CD4-positive, alpha-beta T cell (primary cell): ENCODE data around the gene RILPL1. TPM values are rescaled to one million over a fixed set of nuclear protein-coding genes. Genes with fewer than 3 reads are reported as not detected.
"Not testable (repeated sequence)": the region's sequence is repeated elsewhere in the genome, so short reads cannot be mapped to it uniquely, and the experiment has no call there.

ENCODE experiments used
- ATAC-seq: fragments of 200-7000 bp; cut with Tn5 transposase; one replicate; pipeline ENCODE4 v1.10.0; 2022; ENCODE audit warnings: mild to moderate bottlenecking; ENCODE audit not compliant: poor library complexity
- CTCF ChIA-PET: fragments of 350-600 bp; sonication (Branson Sonifier 250); formaldehyde crosslinking; loops from one replicate; lab custom pipeline; 2021; ENCODE audit warnings: antibody characterized with exemption, inconsistent platforms; lab: Charles Lee
- POLR2A ChIA-PET: fragments of 350-600 bp; sonication (Branson Sonifier 250); formaldehyde crosslinking; loops from one replicate; lab custom pipeline; 2021; ENCODE audit warnings: antibody characterized with exemption, inconsistent platforms; lab: Charles Lee
- DNase-seq, 14 experiments: peaks; one replicate each; pipeline ENCODE4 v3.0.0-alpha.2; 2013 to 2020; ENCODE audit warnings: mixed read lengths in 2 of 14
- H3K27ac ChIP-seq, 2 donors: one replicate each; pipeline versions ENCODE4 v1.5.1 to v1.7.0; 2013; ENCODE audit warnings: low read length in 2 of 2, low read depth in 1 of 2, mild to moderate bottlenecking in 1 of 2
- H3K27me3 ChIP-seq, 2 experiments: 1 replicate in 1 of 2; 2 replicates in 1 of 2; pipeline versions ENCODE4 v1.6.1 to v1.7.0; 2013; ENCODE audit warnings: low read length in 2 of 2, control low read depth in 1 of 2, mild to moderate bottlenecking in 1 of 2, moderate library complexity in 1 of 2; ENCODE audit not compliant: insufficient read depth in 2 of 2, control insufficient read depth in 1 of 2
- H3K36me3 ChIP-seq: one replicate; pipeline ENCODE4 v1.6.1; 2013; ENCODE audit warnings: low read length, control low read depth; ENCODE audit not compliant: insufficient read depth
- H3K4me1 ChIP-seq: one replicate; pipeline ENCODE4 v1.6.1; 2013; ENCODE audit warnings: low read length, control low read depth; ENCODE audit not compliant: insufficient read depth
- H3K4me3 ChIP-seq: one replicate; pipeline ENCODE4 v1.5.1; 2013; ENCODE audit warnings: mild to moderate bottlenecking, low read length, moderate library complexity
- H3K9me3 ChIP-seq, 2 experiments: 1 replicate in 1 of 2; 2 replicates in 1 of 2; pipeline versions ENCODE4 v1.6.1 to v1.7.0; 2013; ENCODE audit warnings: low read length in 2 of 2, mild to moderate bottlenecking in 2 of 2, control low read depth in 1 of 2, moderate library complexity in 1 of 2; ENCODE audit not compliant: control insufficient read depth in 1 of 2, insufficient read depth in 1 of 2
- H3K27ac Mint-ChIP-seq: one replicate; pipeline ENCODE4 v1.8.0; 2020; ENCODE audit warnings: mixed read lengths
- H3K27me3 Mint-ChIP-seq: one replicate; pipeline ENCODE4 v1.8.0; 2021; ENCODE audit warnings: mixed read lengths
- H3K36me3 Mint-ChIP-seq: one replicate; pipeline ENCODE4 v1.8.0; 2021; ENCODE audit warnings: low read depth, mixed read lengths
- H3K4me1 Mint-ChIP-seq: one replicate; pipeline ENCODE4 v1.8.0; 2021; ENCODE audit warnings: low read depth, mixed read lengths
- H3K4me3 Mint-ChIP-seq: one replicate; pipeline ENCODE4 v1.8.0; 2020; ENCODE audit warnings: mild to moderate bottlenecking, mixed read lengths
- H3K9me3 Mint-ChIP-seq: one replicate; pipeline ENCODE4 v1.8.0; 2020; ENCODE audit warnings: mixed read lengths
- intact Hi-C, 2 experiments: fragments of 100-400 bp; cut with DNase I in 1 of 2; cut with micrococcal nuclease in 1 of 2; formaldehyde crosslinking; loops; one replicate each; pipeline versions ENCODE4 v1.15.1 to v1.9.0; 2023 to 2025; cut with DNase I, micrococcal nuclease
- total RNA-seq, 174 experiments: library from RNA in 2 of 174; stranded (reverse) in 2 of 174; gene quantifications; one replicate each; pipeline ENCODE4 v1.2.3 and lab custom pipeline; 2021 to 2026
- TF ChIP-seq, protein P1 (sequence below): fragments of 200-600 bp; IDR thresholded peaks from one replicate; pipeline ENCODE4 v1.8.0; 2022; ENCODE audit warnings: antibody characterized with exemption, mild to moderate bottlenecking

RILPL1 gene
- total RNA-seq, 2 experiments from 2014 or later, result 3.3 to 3.4 TPM

GRCh38 chr12:123516216-123516780 lies 17.2 kb downstream of the RILPL1 start:
- CTCF ChIA-PET, result no interaction called here
- intact Hi-C loops, result no loop called here
- H3K36me3 Mint-ChIP-seq, result peaks cover 36% of the 10 kb centered on the region

GRCh38 chr12:123514582-123515221 lies 18.8 kb downstream of the RILPL1 start:
- H3K4me3 Mint-ChIP-seq, H3K27ac Mint-ChIP-seq, intact Hi-C loops: not testable (repeated sequence)

More at GRCh38 chr12:123516216-123516780, 17.2 kb downstream of the RILPL1 start:
- POLR2A ChIA-PET, result no interaction called here
- Mint-ChIP-seq H3K27me3 (no peaks in the 10 kb centered on the region), H3K4me3 (no peak overlapping the region), H3K4me1 (no peaks in the 10 kb centered on the region), H3K27ac (no peak overlapping the region), H3K9me3 (no peaks in the 10 kb centered on the region)
- Histone ChIP-seq H3K4me1 (no peaks in the 10 kb centered on the region), H3K27me3 (no peaks in the 10 kb centered on the region), H3K27ac (no peak overlapping the region), H3K9me3 (peaks cover 0 to 3% of the 10 kb centered on the region in 2 experiments), H3K36me3 (peaks cover 13% of the 10 kb centered on the region), H3K4me3 (no peak overlapping the region)
- DNase-seq (no peak), ATAC-seq (no peak)
- TF ChIP-seq, protein P1, sequence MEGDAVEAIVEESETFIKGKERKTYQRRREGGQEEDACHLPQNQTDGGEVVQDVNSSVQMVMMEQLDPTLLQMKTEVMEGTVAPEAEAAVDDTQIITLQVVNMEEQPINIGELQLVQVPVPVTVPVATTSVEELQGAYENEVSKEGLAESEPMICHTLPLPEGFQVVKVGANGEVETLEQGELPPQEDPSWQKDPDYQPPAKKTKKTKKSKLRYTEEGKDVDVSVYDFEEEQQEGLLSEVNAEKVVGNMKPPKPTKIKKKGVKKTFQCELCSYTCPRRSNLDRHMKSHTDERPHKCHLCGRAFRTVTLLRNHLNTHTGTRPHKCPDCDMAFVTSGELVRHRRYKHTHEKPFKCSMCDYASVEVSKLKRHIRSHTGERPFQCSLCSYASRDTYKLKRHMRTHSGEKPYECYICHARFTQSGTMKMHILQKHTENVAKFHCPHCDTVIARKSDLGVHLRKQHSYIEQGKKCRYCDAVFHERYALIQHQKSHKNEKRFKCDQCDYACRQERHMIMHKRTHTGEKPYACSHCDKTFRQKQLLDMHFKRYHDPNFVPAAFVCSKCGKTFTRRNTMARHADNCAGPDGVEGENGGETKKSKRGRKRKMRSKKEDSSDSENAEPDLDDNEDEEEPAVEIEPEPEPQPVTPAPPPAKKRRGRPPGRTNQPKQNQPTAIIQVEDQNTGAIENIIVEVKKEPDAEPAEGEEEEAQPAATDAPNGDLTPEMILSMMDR, result no peak

GRCh38 chr12:123513805-123514204 lies 19.7 kb downstream of the RILPL1 start:
- no peaks in the 10 kb centered on the region for H3K27me3 Mint-ChIP-seq
- H3K27me3 ChIP-seq, result no peaks in the 10 kb centered on the region
- POLR2A ChIA-PET, result no interaction called here
- intact Hi-C loops, result no loop called here
- DNase-seq, result no peak
- H3K4me1 ChIP-seq, result no peaks in the 10 kb centered on the region
- H3K4me3 Mint-ChIP-seq, result no peak overlapping the region
- no peaks in the 10 kb centered on the region for H3K9me3 Mint-ChIP-seq
- no peak overlapping the region for H3K4me3 ChIP-seq
- TF ChIP-seq, protein P1, result no peak
- H3K4me1 Mint-ChIP-seq, result no peaks in the 10 kb centered on the region
- H3K36me3 ChIP-seq, result peaks cover 8% of the 10 kb centered on the region
- no peak for ATAC-seq
- CTCF ChIA-PET, result no interaction called here
- H3K36me3 Mint-ChIP-seq, result peaks cover 18% of the 10 kb centered on the region
- H3K27ac ChIP-seq, result no peak overlapping the region
- peaks cover 0 to 3% of the 10 kb centered on the region in 2 experiments for H3K9me3 ChIP-seq
- no peak overlapping the region for H3K27ac Mint-ChIP-seq

More at GRCh38 chr12:123514582-123515221, 18.8 kb downstream of the RILPL1 start:
- H3K9me3 ChIP-seq, POLR2A ChIA-PET, H3K9me3 Mint-ChIP-seq, H3K4me1 ChIP-seq, ATAC-seq, H3K4me3 ChIP-seq, H3K27me3 ChIP-seq, H3K27ac ChIP-seq, DNase-seq, H3K27me3 Mint-ChIP-seq, CTCF ChIA-PET, H3K4me1 Mint-ChIP-seq: not testable (repeated sequence)
- peaks cover 25% of the 10 kb centered on the region for H3K36me3 Mint-ChIP-seq
- H3K36me3 ChIP-seq, result peaks cover 12% of the 10 kb centered on the region
